Endometrium (tissue), 2 donors: Measurements from ENCODE around the gene C13orf42.

Source experiments
- FAIRE-seq: peaks from 2 replicates; lab custom pipeline; 2012; peaks lifted over from hg19 to GRCh38; lab: Jason Lieb, UNC
- donor health status: control.
- donor health status: control.

Gene C13orf42

GRCh38 chr13:51111174-51111573 is at the start of gene C13orf42:
Gene C13orf42 (minus strand): TSS chr13:51111274. CDS start chr13:51111209, 65 bp downstream.
- FAIRE-seq: no peak

GRCh38 chr13:51158880-51159518 is 47.9 kb upstream of the C13orf42 start:
- FAIRE-seq: no peak

- FAIRE-seq: no peak
These were observed 47.3 kb upstream of the C13orf42 start for GRCh38 chr13:51158365-51158764.

- no peak for FAIRE-seq
These were observed 45.6 kb upstream of the C13orf42 start for GRCh38 chr13:51156648-51157047.

GRCh38 chr13:51155776-51156515 is 44.9 kb upstream of the C13orf42 start:
- no peak for FAIRE-seq

GRCh38 chr13:51155161-51155560 is 44.1 kb upstream of the C13orf42 start:
- no peak for FAIRE-seq

- no peak for FAIRE-seq
These were observed 43.0 kb upstream of the C13orf42 start for GRCh38 chr13:51154029-51154555.

- FAIRE-seq: no peak
These were observed 42.5 kb upstream of the C13orf42 start for GRCh38 chr13:51153527-51153926.

GRCh38 chr13:51152701-51153100 is 41.6 kb upstream of the C13orf42 start:
- no peak for FAIRE-seq

- no peak for FAIRE-seq
These were observed 40.4 kb upstream of the C13orf42 start for GRCh38 chr13:51151463-51151862.

GRCh38 chr13:51148952-51149573 is 38.0 kb upstream of the C13orf42 start:
- peak; percentile 81 for FAIRE-seq

- FAIRE-seq: no peak
These were observed 37.3 kb upstream of the C13orf42 start for GRCh38 chr13:51148223-51148951.

GRCh38 chr13:51147732-51148131 is 36.7 kb upstream of the C13orf42 start:
- FAIRE-seq: no peak

GRCh38 chr13:51146667-51147066 is 35.6 kb upstream of the C13orf42 start:
- no peak for FAIRE-seq

GRCh38 chr13:51137250-51137649 is 26.2 kb upstream of the C13orf42 start:
- FAIRE-seq: no peak

- FAIRE-seq: no peak
These were observed 25.4 kb upstream of the C13orf42 start for GRCh38 chr13:51136276-51136980.

- no peak for FAIRE-seq
These were observed 23.8 kb upstream of the C13orf42 start for GRCh38 chr13:51134763-51135365.

GRCh38 chr13:51130348-51130747 is 19.3 kb upstream of the C13orf42 start:
- FAIRE-seq: no peak

GRCh38 chr13:51125495-51126226 is 14.6 kb upstream of the C13orf42 start:
- FAIRE-seq: no peak

GRCh38 chr13:51122868-51123566 is 11.9 kb upstream of the C13orf42 start:
- FAIRE-seq: no peak
